Mesangial cell (primary cell): ENCODE data around the gene ZNF800. TPM values are rescaled to one million over a fixed set of nuclear protein-coding genes. Genes with fewer than 3 reads are reported as not detected.

ENCODE experiments used
- total RNA-seq: library from RNA; depleted of rRNA; stranded (reverse); fragments of >200 nt; gene quantifications from 2 replicates; pipeline ENCODE4 v1.2.3, GENCODE V29; 2015

ZNF800 gene, protein sequence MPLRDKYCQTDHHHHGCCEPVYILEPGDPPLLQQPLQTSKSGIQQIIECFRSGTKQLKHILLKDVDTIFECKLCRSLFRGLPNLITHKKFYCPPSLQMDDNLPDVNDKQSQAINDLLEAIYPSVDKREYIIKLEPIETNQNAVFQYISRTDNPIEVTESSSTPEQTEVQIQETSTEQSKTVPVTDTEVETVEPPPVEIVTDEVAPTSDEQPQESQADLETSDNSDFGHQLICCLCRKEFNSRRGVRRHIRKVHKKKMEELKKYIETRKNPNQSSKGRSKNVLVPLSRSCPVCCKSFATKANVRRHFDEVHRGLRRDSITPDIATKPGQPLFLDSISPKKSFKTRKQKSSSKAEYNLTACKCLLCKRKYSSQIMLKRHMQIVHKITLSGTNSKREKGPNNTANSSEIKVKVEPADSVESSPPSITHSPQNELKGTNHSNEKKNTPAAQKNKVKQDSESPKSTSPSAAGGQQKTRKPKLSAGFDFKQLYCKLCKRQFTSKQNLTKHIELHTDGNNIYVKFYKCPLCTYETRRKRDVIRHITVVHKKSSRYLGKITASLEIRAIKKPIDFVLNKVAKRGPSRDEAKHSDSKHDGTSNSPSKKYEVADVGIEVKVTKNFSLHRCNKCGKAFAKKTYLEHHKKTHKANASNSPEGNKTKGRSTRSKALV
- 9.5 and 11.7 TPM in 2 replicates for total RNA-seq

GRCh38 chr7:127392566-127393367 lies at the start of gene ZNF800:
TSS of gene ZNF800 (minus strand) at chr7:127392708. CDS start at chr7:127391557, 1,151 bp downstream.

Other genes with a start within 250 kb of the ZNF800 start
- gene GRM8, start 139.8 kb downstream of the ZNF800 start, total RNA-seq = under 0.01 TPM in 1 of 2 replicates, not detected in the other
- gene GCC1, start 192.9 kb upstream of the ZNF800 start, total RNA-seq = 12.9 and 13.4 TPM in 2 replicates
- 273 and 359 TPM in 2 replicates for gene ARF5, start 195.7 kb upstream of the ZNF800 start, total RNA-seq
- gene FSCN3, start 201.0 kb upstream of the ZNF800 start, total RNA-seq = 2.0 and 2.2 TPM in 2 replicates
- gene PAX4, start 225.4 kb upstream of the ZNF800 start, total RNA-seq = not detected in 2 replicates